Transverse colon (tissue), 3 donors: Measurements from ENCODE around the gene TPD52L1.

Experiments used
- POLR2A ChIP-seq: fragments of 450-650 bp; IDR thresholded peaks from one replicate; pipeline ENCODE4 v1.6.1; 2016; ENCODE audit warnings: antibody characterized with exemption, mild to moderate bottlenecking, moderate library complexity
- TF ChIP-seq, protein P1 (sequence below), 5 experiments: fragments of 200-600 bp in 3 of 5; fragments of 450-650 bp in 2 of 5; sonication (generic) in 3 of 5; IDR thresholded peaks; 1 replicate in 2 of 5; 2 replicates in 3 of 5; pipeline ENCODE4 v1.5.1; 2016 to 2017; ENCODE audit warnings: antibody characterized with exemption in 5 of 5, inconsistent platforms in 3 of 5, mild to moderate bottlenecking in 2 of 5, moderate library complexity in 1 of 5

DNA sequence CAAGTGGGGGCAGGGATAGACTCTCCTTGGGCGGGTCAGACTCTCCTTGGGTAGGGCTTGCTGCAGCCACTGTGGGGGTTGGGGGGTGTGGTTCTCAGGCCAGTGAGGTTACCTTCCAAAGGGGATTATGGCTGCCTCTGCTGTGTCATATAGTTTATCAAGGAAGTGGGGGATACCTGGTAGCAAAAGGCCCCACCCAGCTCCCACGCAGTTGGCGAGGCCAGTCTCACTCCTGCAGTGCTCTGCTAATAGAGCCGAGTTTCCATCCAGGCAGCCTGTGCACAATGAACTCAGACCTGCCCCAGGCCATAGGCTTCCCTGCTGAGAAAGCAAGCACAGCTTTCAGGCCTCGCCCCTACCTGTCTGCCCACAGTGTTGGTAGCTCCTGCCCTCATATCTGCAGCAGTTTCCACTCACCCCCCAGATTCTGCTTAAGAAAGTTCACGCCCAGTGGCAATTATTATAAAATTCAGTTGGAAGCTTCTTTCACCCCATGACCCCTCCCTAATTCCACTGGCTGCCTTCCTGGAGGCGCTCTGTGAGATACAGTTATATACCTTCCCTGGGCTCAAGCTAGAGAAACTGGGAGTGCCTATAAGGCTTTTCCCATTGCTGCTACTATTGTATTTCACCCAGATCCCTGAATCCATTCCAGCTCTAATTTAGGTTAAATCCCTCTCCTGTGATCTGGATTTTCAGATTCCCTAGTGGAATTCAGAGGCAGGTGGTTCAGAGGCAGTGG, 92.1 kb downstream of the TPD52L1 start:
- TF ChIP-seq, protein P1, sequence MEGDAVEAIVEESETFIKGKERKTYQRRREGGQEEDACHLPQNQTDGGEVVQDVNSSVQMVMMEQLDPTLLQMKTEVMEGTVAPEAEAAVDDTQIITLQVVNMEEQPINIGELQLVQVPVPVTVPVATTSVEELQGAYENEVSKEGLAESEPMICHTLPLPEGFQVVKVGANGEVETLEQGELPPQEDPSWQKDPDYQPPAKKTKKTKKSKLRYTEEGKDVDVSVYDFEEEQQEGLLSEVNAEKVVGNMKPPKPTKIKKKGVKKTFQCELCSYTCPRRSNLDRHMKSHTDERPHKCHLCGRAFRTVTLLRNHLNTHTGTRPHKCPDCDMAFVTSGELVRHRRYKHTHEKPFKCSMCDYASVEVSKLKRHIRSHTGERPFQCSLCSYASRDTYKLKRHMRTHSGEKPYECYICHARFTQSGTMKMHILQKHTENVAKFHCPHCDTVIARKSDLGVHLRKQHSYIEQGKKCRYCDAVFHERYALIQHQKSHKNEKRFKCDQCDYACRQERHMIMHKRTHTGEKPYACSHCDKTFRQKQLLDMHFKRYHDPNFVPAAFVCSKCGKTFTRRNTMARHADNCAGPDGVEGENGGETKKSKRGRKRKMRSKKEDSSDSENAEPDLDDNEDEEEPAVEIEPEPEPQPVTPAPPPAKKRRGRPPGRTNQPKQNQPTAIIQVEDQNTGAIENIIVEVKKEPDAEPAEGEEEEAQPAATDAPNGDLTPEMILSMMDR (IDR thresholded peaks at IDR 0.05): no peak
- no peak for TF ChIP-seq POLR2A
